Activated CD4-positive, alpha-beta T cell treated with anti-CD3 and anti-CD28 coated beads for 36 hours (primary cell): ENCODE data around the gene ZDHHC8. TPM values are rescaled to one million over a fixed set of nuclear protein-coding genes. Genes with fewer than 3 reads are reported as not detected.

ENCODE experiments used
- ATAC-seq: fragments of 200-7000 bp; cut with Tn5 transposase; one replicate; pipeline ENCODE4 v1.10.0; 2021; ENCODE audit warnings: mild to moderate bottlenecking, moderate library complexity
- CTCF ChIA-PET: fragments of 350-600 bp; sonication (Branson Sonifier 250); formaldehyde crosslinking; loops from one replicate; lab custom pipeline; 2021; ENCODE audit warnings: antibody characterized with exemption; lab: Charles Lee
- POLR2A ChIA-PET: fragments of 350-600 bp; sonication (Branson Sonifier 250); formaldehyde crosslinking; loops from one replicate; lab custom pipeline; 2021; ENCODE audit warnings: antibody characterized with exemption, inconsistent platforms; lab: Charles Lee
- DNase-seq: peaks from one replicate; pipeline ENCODE4 v3.0.0-alpha.2; 2020
- H3K27ac Mint-ChIP-seq: one replicate; pipeline ENCODE4 v1.8.0; 2021; ENCODE audit warnings: mixed read lengths
- H3K27me3 Mint-ChIP-seq: one replicate; pipeline ENCODE4 v1.8.0; 2021; ENCODE audit warnings: mixed read lengths
- H3K36me3 Mint-ChIP-seq: one replicate; pipeline ENCODE4 v1.8.0; 2021; ENCODE audit warnings: low read depth, mixed read lengths
- H3K4me1 Mint-ChIP-seq: one replicate; pipeline ENCODE4 v1.8.0; 2021; ENCODE audit warnings: mixed read lengths
- H3K4me3 Mint-ChIP-seq: one replicate; pipeline ENCODE4 v1.8.0; 2021; ENCODE audit warnings: mild to moderate bottlenecking, moderate library complexity, mixed read lengths
- H3K9me3 Mint-ChIP-seq: one replicate; pipeline ENCODE4 v1.8.0; 2021; ENCODE audit warnings: low read depth, mixed read lengths
- intact Hi-C, 2 experiments: fragments of 100-400 bp; cut with DNase I in 1 of 2; cut with micrococcal nuclease in 1 of 2; formaldehyde crosslinking; loops; one replicate each; pipeline versions ENCODE4 v1.14.2 to v1.15.1; 2022 to 2024; cut with DNase I, micrococcal nuclease
- total RNA-seq, 2 experiments: library from RNA; stranded (reverse); gene quantifications; one replicate each; pipeline ENCODE4 v1.2.3, GENCODE V29; 2021

The ZDHHC8 gene
- total RNA-seq, 2 experiments from 2014 or later = 47.7 to 49.8 TPM

- intact Hi-C loops = no loop called here
- POLR2A ChIA-PET = interaction anchor here (0.6 to 1.9 kb wide), 2 partner anchors 9 to 15 kb away, joined by 4 to 6 read pairs; partner anchors contain the start of gene TRMT2A
- peaks cover 24% of the 10 kb centered on the region for H3K4me1 Mint-ChIP-seq
Measured at GRCh38 chr22:20126284-20127029, 5.1 kb upstream of the ZDHHC8 start.

DNA sequence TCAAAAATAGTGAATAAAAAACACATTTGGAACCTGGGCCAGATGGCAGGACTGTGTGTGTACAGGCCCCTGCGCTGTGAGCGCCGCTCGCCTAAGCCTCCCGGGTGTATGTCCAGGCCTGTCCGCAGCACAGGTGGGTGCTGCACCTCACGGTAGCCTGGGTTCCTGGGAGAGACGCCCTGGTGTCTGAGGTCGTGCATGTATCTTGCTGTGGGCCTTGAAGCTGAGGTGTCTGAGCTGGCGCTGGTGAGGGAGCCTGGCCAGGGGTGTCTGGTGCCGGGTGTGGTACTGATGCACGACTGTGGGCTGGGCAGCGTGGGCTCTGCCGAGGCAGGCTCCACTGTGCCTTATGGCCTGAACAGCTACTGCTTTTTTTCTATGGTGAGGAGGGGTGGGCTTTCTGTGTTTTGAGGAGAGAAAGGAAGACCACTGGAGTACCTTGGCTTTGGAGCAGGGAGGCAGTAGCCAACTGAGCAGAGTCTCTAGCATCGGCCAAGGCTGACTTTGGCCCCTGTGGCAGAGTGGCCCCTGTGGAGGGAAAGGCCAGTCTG, 4.2 kb upstream of the ZDHHC8 start:
- POLR2A ChIA-PET = interaction anchor here (1.0 kb wide), 1 partner anchor 10 kb away, joined by 8 read pairs; the partner anchor contains the start of gene TRMT2A

More at GRCh38 chr22:20126284-20127029, 5.1 kb upstream of the ZDHHC8 start:
- no peaks in the 10 kb centered on the region for H3K27me3 Mint-ChIP-seq
- H3K36me3 Mint-ChIP-seq = peaks cover 45% of the 10 kb centered on the region
- DNase-seq = no peak
- no peak for ATAC-seq
- no peaks in the 10 kb centered on the region for H3K9me3 Mint-ChIP-seq
- H3K4me3 Mint-ChIP-seq = no peak overlapping the region
- CTCF ChIA-PET = no interaction called here
- H3K27ac Mint-ChIP-seq = no peak overlapping the region

DNA sequence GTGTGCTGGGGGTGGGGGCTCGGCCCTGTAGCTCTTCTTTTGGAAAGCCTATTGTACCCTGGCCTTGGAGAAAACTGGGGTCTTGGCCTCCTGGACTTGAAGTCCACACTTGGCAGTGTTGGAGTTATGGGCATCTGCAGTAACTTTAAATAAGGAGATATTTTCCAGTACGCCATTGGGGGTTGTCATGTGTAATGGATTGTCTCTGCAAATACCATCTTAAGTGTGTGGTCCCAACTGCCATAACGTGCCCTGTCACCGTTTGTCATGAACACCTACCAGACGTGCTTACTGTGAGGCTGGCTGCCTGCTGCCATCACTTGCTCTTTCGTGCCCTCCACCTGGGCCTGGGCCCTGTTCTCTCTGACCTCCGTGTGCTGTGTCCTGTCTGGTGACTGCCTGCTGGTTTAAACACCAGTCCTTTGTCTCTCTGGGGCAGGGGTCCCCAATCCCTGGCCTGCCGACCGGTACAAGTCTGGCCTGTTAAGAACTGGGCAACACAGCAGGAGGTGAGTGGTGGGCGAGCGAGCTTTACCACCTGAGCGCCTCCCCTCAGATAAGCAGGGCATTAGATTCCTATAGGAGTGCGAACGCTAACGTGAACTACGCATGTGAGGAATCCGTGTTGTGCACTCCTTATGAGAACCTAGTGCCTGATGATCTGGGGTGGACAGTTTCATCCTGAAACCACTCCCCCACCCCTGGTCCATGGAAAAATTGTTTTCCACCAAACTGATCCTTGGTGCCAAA, 3.6 kb upstream of the ZDHHC8 start:
- peaks cover 20% of the 10 kb centered on the region for H3K4me1 Mint-ChIP-seq
- H3K36me3 Mint-ChIP-seq = peaks cover 35% of the 10 kb centered on the region
- intact Hi-C loops = loop anchor here in 1 of 2 experiments (2.0 kb wide), 1 partner anchor 157 kb away; no protein-coding TSS in a partner anchor
- no peak for ATAC-seq
- POLR2A ChIA-PET = interaction anchor here (1.0 to 3.4 kb wide), 2 partner anchors 9 to 11 kb away, joined by 8 to 26 read pairs; partner anchors contain the start of gene TRMT2A
- DNase-seq = no peak
- H3K9me3 Mint-ChIP-seq = no peaks in the 10 kb centered on the region
- CTCF ChIA-PET = interaction anchor here (2.2 kb wide), 1 partner anchor 10 kb away, joined by 14 read pairs; the partner anchor contains the start of gene TRMT2A
- no peaks in the 10 kb centered on the region for H3K27me3 Mint-ChIP-seq
- no peak overlapping the region for H3K27ac Mint-ChIP-seq
- no peak overlapping the region for H3K4me3 Mint-ChIP-seq

More for the DNA sequence above, 4.2 kb upstream of the ZDHHC8 start:
- no peaks in the 10 kb centered on the region for H3K9me3 Mint-ChIP-seq
- ATAC-seq (no peak), DNase-seq (no peak)
- no peak overlapping the region for H3K4me3 Mint-ChIP-seq
- CTCF ChIA-PET = no interaction called here
- H3K4me1 Mint-ChIP-seq = peaks cover 16% of the 10 kb centered on the region
- intact Hi-C loops = no loop called here
- H3K36me3 Mint-ChIP-seq = peaks cover 36% of the 10 kb centered on the region
- H3K27ac Mint-ChIP-seq = peak overlapping the region; percentile 59
- H3K27me3 Mint-ChIP-seq = no peaks in the 10 kb centered on the region

GRCh38 chr22:20128619-20128901, 3.0 kb upstream of the ZDHHC8 start:
- peaks cover 33% of the 10 kb centered on the region for H3K36me3 Mint-ChIP-seq
- ATAC-seq (no peak), DNase-seq (no peak)
- intact Hi-C loops = loop anchor here in 1 of 2 experiments (2.0 kb wide), 1 partner anchor 158 kb away; no protein-coding TSS in a partner anchor
- H3K27me3 Mint-ChIP-seq = no peaks in the 10 kb centered on the region
- CTCF ChIA-PET = interaction anchor here (2.2 kb wide), 1 partner anchor 10 kb away, joined by 14 read pairs; the partner anchor contains the start of gene TRMT2A
- H3K4me3 Mint-ChIP-seq = no peak overlapping the region
- POLR2A ChIA-PET = interaction anchor here (3.4 kb wide), 1 partner anchor 10 kb away, joined by 26 read pairs; the partner anchor contains the start of gene TRMT2A
- peaks cover 25% of the 10 kb centered on the region for H3K4me1 Mint-ChIP-seq
- peak overlapping the region; percentile 75 for H3K27ac Mint-ChIP-seq
- no peaks in the 10 kb centered on the region for H3K9me3 Mint-ChIP-seq

DNA sequence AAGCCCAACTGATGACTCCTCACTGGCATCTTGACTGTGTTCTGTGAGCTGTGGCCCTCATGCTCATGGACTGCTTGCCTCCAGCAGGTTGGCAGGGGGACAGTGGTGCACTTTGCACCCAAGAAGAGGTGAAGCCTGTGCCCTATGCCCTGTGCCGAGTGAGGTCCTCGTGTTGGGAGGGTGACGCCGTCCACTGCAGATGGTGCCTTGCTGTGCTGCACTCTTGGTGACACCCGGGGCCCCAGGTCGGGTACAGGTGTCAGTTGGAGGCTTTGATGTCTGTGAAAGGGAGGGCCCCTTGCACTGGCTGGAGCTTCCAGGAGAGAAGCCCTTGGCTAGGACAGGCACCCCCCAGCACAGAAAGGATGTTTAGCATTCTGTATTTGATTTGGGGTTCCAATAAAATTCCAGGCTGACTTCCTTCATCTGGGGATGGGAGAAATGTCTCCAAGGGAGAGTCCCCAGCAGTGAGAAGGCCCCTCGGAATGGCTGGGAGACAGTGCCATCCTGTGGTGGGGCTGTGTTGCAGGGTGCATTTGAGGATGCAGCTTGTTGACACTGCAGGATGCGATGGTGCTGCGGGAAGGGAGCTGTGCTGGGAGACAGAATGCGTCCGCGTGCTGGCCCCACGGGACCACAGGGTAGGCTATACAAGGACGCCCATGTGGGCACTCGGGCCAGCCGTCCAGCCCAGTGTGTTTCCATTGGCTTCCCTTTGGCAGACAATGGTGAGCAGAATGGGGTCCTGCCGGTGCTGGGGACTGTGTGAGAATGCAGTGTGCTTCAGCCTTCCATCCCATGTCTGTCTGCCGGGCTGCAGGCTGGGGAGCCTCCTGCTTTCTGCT, 2.5 kb upstream of the ZDHHC8 start:
- DNase-seq (peak; percentile 78), ATAC-seq (peak; percentile 64)
- Mint-ChIP-seq H3K4me1 (peaks cover 29% of the 10 kb centered on the region), H3K36me3 (peaks cover 32% of the 10 kb centered on the region), H3K9me3 (no peaks in the 10 kb centered on the region), H3K4me3 (peak overlapping the region; percentile 19), H3K27me3 (no peaks in the 10 kb centered on the region), H3K27ac (peak overlapping the region; percentile 75)
- CTCF ChIA-PET = interaction anchor here (1.5 to 2.2 kb wide), 2 partner anchors 11 to 18 kb away, joined by 4 to 14 read pairs; partner anchors contain the start of gene TRMT2A
- POLR2A ChIA-PET = interaction anchor here (3.4 kb wide), 1 partner anchor 11 kb away, joined by 26 read pairs; the partner anchor contains the start of gene TRMT2A
- intact Hi-C loops = loop anchor here (1.0 to 2.0 kb wide), 3 partner anchors 11 to 159 kb away; no protein-coding TSS in a partner anchor

DNA sequence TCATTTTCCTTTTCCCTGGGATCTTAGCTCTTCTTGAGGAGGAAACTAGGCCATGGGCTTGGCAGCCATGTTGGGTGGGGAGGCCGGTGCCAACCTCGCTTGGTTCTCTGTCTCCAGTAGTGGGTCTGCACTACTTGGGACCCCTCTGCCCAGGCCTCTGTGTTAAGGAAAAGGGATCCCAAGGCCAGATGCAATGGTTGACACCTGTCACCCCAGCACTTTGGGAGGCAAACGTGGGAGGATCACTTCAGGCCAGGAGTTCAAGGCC, 1.9 kb upstream of the ZDHHC8 start:
- H3K36me3 Mint-ChIP-seq = peaks cover 30% of the 10 kb centered on the region
- no peaks in the 10 kb centered on the region for H3K27me3 Mint-ChIP-seq
- H3K9me3 Mint-ChIP-seq = no peaks in the 10 kb centered on the region
- H3K27ac Mint-ChIP-seq = no peak overlapping the region
- peaks cover 33% of the 10 kb centered on the region for H3K4me1 Mint-ChIP-seq
- no peak for DNase-seq
- CTCF ChIA-PET = interaction anchor here (0.6 to 2.2 kb wide), 3 partner anchors 11 to 74 kb away, joined by 3 to 14 read pairs (median 4); partner anchors contain the start of gene TRMT2A
- ATAC-seq = no peak
- POLR2A ChIA-PET = interaction anchor here (3.4 kb wide), 1 partner anchor 11 kb away, joined by 26 read pairs; the partner anchor contains the start of gene TRMT2A
- H3K4me3 Mint-ChIP-seq = no peak overlapping the region
- intact Hi-C loops = loop anchor here (1.0 to 5.0 kb wide), 4 partner anchors 11 to 167 kb away; no protein-coding TSS in a partner anchor

DNA sequence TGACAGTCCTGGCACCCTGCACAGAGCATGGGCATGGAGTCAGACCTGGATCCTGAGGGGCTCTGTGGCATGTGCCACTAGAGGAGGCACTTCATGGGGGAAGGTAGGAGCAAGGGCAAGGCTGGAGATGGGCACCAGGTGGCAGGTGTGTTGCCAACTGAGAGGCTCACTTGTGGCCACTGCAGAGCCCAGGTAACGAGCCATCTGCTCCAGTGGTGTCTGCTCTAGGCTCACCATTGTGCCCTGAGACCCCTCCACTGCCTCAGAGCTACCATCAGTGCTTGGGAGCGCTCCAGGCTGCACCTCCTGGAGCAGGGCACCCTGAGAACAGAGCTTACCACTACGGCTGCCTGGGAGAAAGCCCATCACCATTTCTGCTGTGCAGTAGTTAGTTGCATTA, 1.3 kb upstream of the ZDHHC8 start:
- Mint-ChIP-seq H3K9me3 (no peaks in the 10 kb centered on the region), H3K27ac (no peak overlapping the region), H3K4me1 (peaks cover 33% of the 10 kb centered on the region), H3K27me3 (no peaks in the 10 kb centered on the region), H3K4me3 (peak overlapping the region; percentile 51), H3K36me3 (peaks cover 25% of the 10 kb centered on the region)
- ChIA-PET POLR2A (interaction anchor here (0.6 to 3.4 kb wide), 3 partner anchors 12 to 952 kb away, joined by 3 to 26 read pairs (median 3); partner anchors contain the start of genes SLC25A1 and TRMT2A), CTCF (interaction anchor here (0.6 to 2.2 kb wide), 4 partner anchors 12 to 75 kb away, joined by 3 to 14 read pairs (median 4); partner anchors contain the start of gene TRMT2A)
- DNase-seq (peak; percentile 44), ATAC-seq (no peak)
- intact Hi-C loops = loop anchor here in 1 of 2 experiments (5.0 kb wide), 1 partner anchor 168 kb away; no protein-coding TSS in a partner anchor

DNA sequence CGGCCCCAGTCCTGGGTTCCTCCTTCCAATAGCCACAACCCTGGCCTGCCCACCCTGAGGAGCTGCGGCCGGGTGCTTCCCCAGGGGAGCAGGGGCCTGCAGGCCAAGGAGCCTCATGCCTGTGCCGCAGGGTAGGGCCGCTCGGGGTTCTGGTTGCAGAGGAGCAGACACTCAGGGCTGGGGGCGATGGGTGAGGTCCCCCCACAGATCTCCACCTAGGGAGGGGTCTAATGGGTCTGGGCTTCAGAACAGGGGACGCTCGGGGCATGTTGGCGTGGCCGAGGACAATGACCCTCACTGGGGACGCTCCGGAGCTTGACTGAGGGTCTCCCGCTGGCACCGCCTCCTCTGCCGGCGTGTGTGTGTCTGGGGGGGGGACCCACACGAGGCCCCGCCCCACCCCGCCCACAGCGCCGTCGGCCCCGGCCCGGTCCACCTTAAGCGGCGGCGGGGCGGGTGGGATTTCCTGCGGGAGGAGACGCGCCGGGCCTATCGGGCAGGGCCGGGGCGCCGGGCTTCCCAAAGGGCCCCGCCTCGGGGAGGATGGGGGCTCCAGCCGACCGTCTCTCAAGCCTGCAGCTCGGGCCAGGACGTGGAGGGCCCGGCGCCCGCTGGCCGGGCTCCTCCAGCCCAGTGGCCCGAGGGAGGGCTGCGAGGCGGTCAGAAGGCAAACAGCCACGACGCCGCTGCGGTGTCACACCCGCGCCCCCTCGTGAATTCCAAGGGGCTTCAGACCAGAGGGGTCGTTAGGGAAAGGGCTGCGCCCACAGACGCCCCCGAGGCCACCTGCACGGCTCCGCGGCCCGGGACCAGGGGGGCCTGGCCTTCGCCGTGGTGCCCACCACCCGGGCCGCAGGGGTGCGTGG, 640 bp upstream of the ZDHHC8 start:
- DNase-seq = peak; percentile 81
- intact Hi-C loops = loop anchor here (1.0 to 5.0 kb wide), 7 partner anchors 14 to 277 kb away; partner anchors contain the start of genes DGCR8 (in 1 of the 2), GNB1L (in 1 of the 2), RTL10 (in 1 of the 2) and TANGO2 (in 1 of the 2)
- Mint-ChIP-seq H3K27ac (no peak overlapping the region), H3K9me3 (no peaks in the 10 kb centered on the region), H3K4me3 (peak overlapping the region; percentile 51), H3K27me3 (no peaks in the 10 kb centered on the region), H3K36me3 (peaks cover 21% of the 10 kb centered on the region), H3K4me1 (peaks cover 33% of the 10 kb centered on the region)
- CTCF ChIA-PET = interaction anchor here (0.7 to 1.5 kb wide), 2 partner anchors 20 to 24 kb away, joined by 3 to 4 read pairs; no protein-coding TSS in a partner anchor
- ATAC-seq = peak; percentile 52
- POLR2A ChIA-PET = interaction anchor here (0.6 to 3.4 kb wide), 3 partner anchors 12 to 952 kb away, joined by 3 to 26 read pairs (median 3); partner anchors contain the start of genes SLC25A1 and TRMT2A
